Effector CD8-positive, alpha-beta T cell (primary cell): ENCODE measurements around the gene FAM43B.

ENCODE experiments used
- DNase-seq: peaks from one replicate; lab custom pipeline; 2025; lab: John Stamatoyannopoulos, UW

FAM43B gene

DNA sequence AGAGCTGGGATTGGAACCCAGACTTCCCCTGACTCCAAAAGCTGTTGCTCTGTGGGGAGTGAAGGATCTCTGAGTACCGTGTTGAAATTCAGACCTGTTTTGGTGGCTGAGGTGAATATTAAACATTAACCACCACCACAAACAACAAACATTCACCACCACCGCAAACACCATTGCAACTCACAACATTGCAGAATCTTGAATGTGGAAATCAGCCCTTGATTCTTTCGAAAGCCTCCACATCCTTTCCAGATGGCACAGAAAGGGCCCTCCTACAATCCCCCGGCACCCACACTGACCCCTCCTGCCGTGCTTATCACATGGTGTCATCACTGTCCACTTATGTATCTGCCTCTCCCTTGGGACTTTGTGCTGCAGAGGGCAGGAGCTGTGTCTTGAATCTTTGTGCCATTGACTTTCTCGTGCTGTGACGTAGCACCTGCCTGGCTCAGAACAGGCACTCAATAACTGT is 38.0 kb downstream of the FAM43B start:
- DNase-seq, result no peak

DNA sequence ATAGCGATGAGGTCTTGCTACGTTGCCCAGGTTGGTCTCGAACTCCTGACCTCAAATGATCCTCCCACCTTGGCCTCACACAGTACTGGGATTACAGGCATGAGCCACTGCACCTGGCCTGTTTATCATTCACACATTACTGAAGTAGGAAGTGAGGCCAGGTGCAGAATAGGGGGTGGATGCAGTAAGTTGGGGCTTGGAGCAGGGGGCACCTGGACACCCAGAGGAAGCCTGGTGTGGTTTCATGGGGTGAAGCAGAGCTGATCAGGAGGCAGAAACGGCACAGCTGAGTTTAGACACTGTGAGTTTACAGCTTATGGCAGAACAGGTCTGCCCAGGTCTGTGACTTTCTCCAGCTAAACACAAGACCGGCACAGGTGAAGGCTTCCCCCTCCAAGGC is 41.4 kb downstream of the FAM43B start:
- DNase-seq, result no peak

DNA sequence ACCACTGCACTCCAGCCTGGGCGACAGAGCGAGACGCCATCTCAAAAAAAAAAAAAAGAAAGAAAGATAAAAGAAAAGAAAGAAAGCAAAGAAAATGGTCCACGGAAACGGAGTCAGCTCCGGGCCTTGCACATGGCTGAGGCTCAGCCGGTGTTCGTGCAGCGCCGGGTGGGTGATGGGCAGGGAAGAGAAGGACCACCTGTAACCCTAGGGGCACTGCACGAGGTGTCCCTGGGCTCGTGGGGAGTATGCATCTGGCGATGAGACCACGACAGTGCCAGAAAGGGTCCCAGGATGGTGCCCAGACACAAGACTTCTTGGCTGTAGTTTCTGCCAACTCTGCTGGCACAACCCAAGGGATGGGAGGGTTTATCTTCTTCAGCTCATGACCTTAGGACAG is 42.4 kb downstream of the FAM43B start:
- no peak for DNase-seq

DNA sequence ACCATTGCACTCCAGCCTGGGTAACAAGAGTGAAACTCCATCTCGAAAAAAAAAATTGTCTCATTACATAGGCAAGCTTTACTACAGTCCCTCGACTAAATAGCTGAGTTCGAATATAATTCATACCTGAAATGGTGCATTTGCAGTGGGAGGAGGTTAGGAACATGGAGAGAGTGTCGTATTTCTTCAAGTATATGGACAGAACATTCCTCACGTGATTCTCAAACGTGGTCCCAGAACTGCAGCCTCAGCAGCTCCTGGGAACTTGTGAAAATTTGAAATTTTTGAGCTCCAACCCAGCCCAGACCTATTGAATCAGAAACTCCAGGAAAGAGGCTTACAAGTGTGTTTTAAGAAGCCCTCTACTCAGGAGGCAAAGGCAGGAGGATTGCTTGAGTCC is 43.7 kb downstream of the FAM43B start:
- no peak for DNase-seq

DNA sequence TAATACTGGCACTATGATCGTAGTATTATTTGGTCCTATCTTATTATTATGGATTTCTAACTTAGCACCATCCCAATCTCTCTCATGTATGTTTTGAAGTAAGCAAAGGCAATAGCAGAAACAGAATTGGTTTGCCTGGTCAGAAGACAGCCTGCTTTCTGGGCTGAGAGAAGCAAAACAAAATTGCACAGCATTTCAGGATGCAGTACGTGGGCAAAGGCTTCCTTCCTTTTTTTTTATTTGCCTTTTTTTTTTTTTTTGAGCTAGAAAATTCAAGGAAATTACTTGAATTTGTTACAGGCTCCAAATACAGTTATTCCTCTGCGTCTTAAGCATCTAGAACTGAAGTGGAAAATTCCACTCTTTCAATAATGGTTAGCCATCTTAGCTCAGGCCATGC is 45.3 kb downstream of the FAM43B start:
- no peak for DNase-seq

DNA sequence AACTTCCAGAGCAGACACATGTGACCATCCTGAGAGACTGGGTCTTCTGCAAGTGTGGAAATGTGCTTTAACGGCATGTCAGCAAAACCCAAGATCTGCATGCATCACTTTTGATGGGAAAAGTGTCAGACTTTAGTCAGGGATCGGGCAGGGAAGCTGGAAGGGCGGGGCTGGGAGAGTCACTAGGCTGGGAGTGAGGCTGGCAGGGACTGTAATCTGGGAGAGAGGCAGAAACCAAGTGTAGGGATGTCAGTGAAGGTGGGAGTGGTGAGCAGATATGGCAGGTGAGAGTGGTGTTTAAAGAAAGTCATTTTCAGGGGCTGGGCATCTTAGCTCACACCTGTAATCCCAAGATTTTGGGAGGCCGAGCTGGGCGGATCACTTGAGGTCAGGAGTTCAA is 47.8 kb downstream of the FAM43B start:
- DNase-seq, result no peak

DNA sequence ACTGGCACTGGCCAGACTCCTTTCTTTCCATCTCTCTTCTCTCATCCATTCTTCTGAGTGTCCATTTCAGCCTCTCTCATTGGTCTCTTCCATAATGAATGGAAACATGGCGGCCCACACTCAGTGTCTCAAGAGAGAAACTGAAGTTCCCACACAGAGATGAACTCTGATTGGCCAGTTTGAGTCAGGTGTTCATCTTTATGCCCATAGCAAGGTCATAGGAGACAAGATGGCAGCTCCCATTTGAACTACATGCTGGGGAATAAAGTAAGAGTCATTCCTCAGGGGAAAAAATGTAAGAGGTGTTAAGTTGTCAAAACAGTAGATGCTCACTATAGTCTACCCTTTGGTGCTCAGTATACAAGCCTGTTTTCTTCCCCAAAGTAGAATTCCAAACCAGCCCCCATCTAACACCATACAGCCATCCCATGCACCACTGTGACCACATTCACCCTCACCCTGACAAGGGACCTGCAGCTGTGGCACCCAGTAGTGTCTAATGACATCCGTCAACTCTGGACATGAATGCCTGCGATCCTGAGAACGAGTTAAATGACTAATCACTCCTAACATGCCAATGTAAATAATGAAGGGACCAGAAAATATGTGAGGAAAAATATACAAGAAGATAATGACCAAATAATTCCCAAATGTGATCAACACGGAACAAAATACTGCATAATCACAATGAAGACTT is 48.9 kb downstream of the FAM43B start:
- DNase-seq, result no peak

DNA sequence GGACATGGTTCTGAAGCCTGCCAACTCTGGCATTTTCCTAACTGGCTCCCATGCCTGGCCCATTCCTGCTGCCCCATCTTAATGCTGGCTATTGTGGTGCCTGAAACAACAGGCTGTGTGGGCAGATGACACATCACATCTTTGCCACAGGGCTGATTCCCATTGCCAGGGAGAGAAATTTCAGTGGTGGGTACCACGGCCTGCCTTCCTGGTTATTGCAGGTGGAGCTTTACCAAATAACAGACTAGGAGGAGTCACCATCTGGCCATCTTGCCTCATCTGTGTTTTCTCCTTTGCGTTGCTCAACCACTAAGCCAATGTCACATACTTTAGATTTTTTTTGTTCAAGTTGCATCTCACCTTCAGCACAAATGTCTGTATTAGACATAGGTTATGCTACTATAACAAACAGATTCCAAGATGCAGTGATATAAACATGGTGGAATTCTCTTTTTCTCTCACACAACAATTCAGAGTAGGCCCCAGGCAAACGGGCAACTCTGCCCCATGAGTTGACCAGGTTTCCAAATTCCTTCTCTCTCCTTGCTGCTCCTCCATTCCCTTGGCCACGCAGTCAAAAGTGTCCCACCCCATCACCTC is 50.6 kb downstream of the FAM43B start:
- no peak for DNase-seq

DNA sequence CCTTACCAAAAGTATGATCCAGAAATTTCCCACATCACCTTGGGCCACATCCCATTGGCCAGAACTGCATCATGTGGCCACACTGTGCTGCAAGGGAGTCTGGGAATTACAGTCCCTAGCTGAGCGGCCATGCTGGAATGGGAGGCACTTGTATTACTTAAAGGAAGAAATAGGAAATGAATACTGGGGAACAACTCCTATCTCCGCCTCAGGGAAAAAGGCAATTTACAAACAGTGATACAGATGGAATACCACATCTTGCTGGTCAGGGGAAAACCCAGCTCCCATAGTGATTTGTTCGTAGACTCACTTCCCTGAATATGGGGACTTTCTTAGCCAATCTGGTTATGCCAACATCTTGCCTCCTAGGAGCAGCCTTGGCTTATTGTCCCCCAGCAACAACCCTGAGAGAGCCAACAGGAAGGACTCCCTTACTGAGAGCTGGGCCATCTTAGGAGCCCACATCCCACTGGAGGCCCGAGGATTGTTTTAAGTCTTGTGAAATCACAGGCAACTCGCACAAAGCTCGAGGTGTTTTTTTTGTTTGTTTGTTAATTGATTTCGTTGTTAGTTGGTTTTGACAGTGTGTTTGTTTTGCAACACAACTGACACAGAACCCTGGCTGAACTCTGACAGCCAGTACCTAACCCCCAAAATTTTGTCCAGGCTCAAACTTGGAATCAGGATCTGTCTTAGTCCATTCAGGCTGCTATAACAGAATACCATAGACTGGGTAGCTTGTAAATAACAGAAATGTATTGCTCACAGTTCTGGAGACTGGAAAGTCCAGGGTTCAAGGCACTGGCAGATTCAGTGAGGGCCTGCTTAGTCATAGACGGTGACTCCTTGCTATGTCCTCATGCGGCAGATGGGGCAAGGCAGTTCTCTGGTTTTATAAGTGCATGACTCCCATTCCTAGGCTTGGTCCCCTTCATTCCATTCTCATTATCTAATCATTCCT is 51.4 kb downstream of the FAM43B start:
- no peak for DNase-seq
